ENCODE measurements around the gene LAMA3.

LAMA3 gene

GRCh38 chr18:23669202-23669766 is 20.0 kb upstream of the LAMA3 start:
- DNase-seq: no peak

GRCh38 chr18:23669804-23670405 is 19.3 kb upstream of the LAMA3 start:
- no peak for DNase-seq

- no peak for DNase-seq
These were observed 17.7 kb upstream of the LAMA3 start for GRCh38 chr18:23671564-23671963.

- DNase-seq: no peak
These were observed 15.5 kb upstream of the LAMA3 start for GRCh38 chr18:23673725-23674124.

GRCh38 chr18:23675236-23675635 is 14.0 kb upstream of the LAMA3 start:
- DNase-seq: no peak

DNA sequence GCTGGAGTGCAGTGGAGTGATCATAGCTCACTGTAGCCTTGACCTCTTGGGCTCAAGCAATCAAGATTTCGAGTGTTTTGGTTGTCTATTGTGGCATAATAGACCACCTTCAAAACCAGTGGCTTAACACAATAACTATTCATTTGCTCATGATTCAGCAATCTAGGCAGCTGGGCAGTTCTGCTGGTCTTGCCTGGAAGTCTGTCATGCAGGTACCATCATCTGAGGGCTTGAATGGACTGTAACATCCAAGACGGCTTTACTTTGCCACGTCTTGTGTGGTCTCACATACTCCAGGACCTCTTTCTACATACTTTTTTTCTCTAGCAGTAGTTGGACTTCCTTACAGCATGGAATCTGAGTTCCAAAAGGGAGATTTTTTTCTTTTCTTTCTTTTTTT is 13.4 kb upstream of the LAMA3 start:
- DNase-seq: no peak

GRCh38 chr18:23682045-23682444 is 7.2 kb upstream of the LAMA3 start:
- no peak for DNase-seq

GRCh38 chr18:23682472-23682871 is 6.8 kb upstream of the LAMA3 start:
- no peak for DNase-seq

GRCh38 chr18:23683155-23683554 is 6.1 kb upstream of the LAMA3 start:
- no peak for DNase-seq

DNA sequence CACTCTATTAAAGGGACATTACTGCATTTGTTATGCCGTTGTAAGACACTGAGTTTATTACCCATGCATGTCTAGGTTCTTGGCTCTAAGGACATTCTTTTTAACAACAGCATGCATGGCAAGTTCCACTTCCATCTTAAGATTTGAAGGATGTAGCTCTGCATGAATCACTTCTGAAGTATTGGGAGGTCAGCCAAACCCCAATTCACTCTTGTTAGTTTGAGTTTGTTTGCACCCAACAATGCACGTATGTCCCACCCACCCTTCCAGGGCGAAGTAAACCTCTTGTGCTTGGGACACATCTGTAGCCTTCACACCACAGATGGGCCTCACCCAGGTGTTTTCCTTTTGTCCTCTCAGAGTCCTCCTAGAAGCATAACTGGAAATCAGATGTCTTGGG is 5.6 kb upstream of the LAMA3 start:
- no peak for DNase-seq

GRCh38 chr18:23684515-23685197 is 4.6 kb upstream of the LAMA3 start:
- no peak for DNase-seq

GRCh38 chr18:23688528-23688927 is 725 bp upstream of the LAMA3 start:
- DNase-seq: no peak

DNA sequence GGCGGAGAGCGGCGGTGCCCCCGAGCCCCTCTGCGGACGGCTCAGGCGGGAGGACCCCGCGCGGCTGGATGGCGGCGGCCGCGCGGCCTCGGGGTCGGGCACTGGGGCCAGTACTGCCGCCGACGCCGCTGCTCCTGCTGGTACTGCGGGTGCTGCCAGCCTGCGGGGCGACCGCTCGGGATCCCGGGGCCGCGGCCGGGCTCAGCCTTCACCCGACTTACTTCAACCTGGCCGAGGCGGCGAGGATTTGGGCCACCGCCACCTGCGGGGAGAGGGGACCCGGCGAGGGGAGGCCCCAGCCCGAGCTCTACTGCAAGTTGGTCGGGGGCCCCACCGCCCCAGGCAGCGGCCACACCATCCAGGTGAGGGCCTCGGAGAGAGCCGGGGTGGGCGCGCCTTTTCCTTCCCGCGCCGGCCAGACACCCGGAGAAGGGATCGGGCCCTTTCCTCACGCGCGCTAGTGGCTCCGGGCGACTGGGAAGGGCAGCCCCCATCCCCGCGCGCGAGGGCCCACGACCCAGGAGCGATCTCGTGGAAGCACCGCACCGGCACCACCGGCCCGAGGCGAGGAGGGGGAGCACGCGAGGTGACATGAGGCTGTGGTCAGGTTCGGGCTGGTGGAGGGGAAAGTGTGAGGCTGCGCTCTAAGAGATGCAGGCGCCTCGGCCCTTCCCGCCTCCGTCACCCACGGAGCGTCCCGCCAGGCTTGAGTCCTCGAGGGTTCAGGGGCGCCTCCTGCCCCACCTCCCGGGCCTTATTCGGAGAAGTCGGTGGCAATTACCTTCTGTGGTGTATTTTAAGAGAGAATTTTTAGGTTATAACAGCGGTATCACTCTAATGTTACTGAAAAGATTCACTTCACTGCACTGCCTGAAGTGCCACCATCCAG is 607 bp downstream of the LAMA3 start:
- DNase-seq: peak; percentile 44

DNA sequence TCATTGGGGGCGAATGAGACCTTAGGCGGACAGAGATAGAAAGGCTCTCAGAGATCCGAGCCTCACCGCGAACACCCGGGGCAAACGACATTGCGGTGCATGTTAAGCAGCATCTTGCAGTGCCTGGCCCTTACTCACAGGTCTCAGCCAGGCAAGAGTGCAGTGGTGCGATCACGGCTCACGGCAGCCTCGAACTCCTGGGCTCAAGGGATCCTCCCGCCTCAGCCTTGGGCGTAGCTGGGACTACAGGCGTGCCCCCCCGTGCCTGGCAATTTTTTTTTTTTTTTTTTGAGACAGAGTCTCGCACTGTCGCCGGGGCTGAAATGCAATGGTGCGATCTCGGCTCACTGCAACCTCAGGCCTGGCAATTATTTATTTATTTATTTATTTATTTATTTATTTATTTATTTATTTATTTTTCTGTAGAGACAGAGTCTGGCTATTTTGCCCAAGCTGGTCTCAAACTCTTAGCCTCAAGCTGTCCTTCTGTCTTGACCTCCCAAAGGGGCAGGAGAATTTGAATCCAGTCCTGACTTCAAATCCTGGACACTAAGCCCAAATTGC is 1.3 kb downstream of the LAMA3 start:
- DNase-seq: no peak

- DNase-seq: no peak
These were observed 4.6 kb downstream of the LAMA3 start for GRCh38 chr18:23693846-23694245.

DNA sequence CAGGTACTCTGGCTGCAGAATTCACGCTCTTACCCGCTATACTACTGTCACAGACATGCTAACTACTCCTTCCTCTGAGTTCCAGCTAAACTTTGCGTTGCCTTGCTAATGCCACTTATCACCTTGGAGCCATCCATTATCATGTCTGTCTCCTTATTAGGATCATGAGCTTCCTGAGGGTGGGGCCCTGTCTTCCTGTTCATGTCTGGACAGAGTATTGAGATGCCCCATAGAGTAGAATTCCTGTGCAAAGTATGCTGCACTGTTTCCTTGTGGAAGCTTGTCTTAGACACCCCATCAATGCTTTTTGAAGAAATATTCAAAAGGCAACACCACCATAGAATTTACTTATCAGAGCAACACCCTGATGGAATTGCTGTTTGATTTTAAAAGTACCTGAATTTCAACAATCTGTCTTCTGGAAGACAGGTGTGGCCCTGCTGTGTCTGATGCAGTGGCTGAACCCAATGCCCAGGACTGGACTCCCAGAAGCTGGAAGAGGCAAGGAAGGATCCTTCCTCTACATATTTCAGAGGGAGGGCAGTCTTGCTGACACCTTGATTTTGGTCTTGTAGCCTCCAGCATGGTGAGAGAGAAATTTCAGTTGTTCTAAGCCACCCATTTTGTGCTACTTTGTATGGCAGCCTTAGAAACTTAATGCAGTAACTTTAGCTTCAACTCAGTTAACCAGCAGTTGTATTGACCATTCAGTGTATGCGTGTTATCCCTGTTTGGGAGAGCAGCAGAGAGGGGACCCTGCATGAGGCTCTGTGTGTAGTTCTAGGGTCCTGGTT is 5.6 kb downstream of the LAMA3 start:
- no peak for DNase-seq

GRCh38 chr18:23701017-23701416 is 11.8 kb downstream of the LAMA3 start:
- no peak for DNase-seq

DNA sequence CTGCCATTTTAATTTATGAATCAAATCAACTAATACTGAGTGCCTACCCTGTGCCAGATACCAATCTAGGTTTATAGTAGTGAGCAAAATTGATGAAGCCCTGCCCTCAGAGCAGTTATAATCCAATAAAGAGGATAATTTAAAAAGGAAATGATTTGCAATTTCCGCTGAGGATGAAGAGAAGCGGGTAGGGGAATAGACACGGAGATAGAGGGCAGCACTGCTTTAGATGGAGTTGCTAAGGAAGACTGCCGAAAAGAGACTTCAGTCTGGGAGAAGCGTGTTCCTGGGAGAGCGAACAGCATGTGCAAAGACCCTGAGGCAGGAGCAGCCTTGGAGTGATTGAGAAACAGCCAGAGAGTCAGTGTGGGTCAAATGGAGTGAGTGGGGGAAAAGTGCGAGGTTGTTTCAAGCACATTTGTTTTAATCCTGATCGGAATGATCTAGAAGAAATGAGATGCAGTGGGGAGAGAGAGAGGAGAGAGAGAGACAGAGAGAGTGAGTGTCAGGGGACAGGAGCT is 12.4 kb downstream of the LAMA3 start:
- DNase-seq: no peak

DNA sequence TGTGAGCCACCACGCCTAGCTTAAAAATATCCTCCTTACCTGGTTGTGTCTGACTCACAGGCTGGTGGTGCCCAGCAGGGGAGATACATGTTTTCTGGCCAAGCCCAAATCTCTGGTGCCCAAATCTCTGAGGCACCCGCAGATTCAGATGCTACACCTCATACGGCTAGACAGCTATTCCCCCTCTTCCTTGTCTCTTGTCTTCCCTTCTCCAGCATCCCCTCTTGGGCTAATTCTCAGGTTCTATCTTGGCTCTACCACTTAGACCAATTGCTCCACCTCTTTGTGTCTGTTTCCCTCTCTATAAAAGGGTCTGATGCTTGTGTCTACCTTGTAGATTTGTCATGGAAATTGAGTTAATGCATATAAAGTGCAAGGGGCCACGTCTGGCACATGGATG is 13.4 kb downstream of the LAMA3 start:
- no peak for DNase-seq

GRCh38 chr18:23703057-23703986 is 14.1 kb downstream of the LAMA3 start:
- DNase-seq: no peak

GRCh38 chr18:23703987-23704384 is 14.7 kb downstream of the LAMA3 start:
- no peak for DNase-seq

All from right forelimb (tissue), 1 donor.